ENCODE measurements around the gene ABHD17A. TPM values are rescaled to one million over a fixed set of nuclear protein-coding genes. Genes with fewer than 3 reads are reported as not detected.

Gene ABHD17A
- total RNA-seq, 1 experiment from 2014 or later: 47.5 TPM

DNA sequence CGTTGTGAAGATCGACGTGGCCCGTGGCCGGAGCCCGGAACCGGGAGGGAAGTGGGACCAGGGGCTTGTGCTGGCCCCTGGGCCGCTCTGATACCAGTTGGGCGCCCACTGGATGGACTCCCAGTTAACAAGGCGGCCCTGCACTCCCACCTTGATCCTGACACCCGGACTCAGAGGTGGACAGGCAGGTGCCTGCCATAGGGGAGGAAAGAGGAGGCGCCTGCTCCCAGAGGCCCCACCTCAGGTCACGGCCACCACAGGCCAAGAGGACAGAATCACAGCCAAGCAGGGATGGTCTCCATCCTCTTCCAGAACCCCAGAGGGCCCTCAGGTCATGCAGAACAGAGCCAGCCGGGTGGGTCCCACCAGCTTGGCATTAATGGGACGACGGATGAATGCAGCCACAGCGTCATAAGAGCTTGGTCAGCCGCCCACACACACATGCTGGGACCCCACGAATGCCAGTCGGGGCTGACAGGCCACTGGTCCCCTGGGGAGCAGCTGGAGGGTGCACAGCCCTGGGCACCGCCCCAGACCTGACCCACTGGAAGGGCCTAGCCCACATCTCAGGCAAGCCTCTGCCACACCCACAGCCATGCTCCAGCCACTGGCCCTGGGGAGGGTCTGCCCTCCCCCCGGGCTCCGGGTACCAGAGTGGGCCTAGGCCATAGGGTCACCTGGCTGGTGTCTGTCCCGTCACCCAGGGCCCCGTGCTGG lies 12.3 kb downstream of the ABHD17A start:
- H2BK5ac ChIP-seq (ENCODE audit: insufficient read length, low read length): no peak overlapping the region
- no peak overlapping the region for H3K27ac ChIP-seq (ENCODE audit: insufficient read length, low read depth, low read length)
- no peaks in the 10 kb centered on the region for H3K27me3 Mint-ChIP-seq (ENCODE audit: low read depth)
- peaks cover 0 to 12% (median 2%) of the 10 kb centered on the region in 3 experiments; a peak in 3 of 7 replicates for H3K36me3 Mint-ChIP-seq (ENCODE audit: insufficient read depth in 1 of 3, low read depth in 3 of 3)
- H2AFZ ChIP-seq (ENCODE audit: low read length): no peak overlapping the region
- peaks cover 10% of the 10 kb centered on the region for H3K79me1 ChIP-seq (ENCODE audit: insufficient read depth, low read depth, low read length, poor library complexity, severe bottlenecking)
- no peak overlapping the region for H3K14ac ChIP-seq (ENCODE audit: insufficient read depth, low read length)
- no peak overlapping the region for H2BK15ac ChIP-seq (ENCODE audit: low read depth, low read length)
- no peaks in the 10 kb centered on the region for H3K27me3 ChIP-seq (ENCODE audit: insufficient read depth, low read length)
- H3K79me2 ChIP-seq (ENCODE audit: insufficient read depth, low read length): peaks cover 9% of the 10 kb centered on the region; the same call in 1 of the 2 replicates
- no peak overlapping the region for H2BK20ac ChIP-seq (ENCODE audit: low read depth, low read length, poor library complexity, severe bottlenecking)
- H3K4me2 ChIP-seq (ENCODE audit: insufficient read depth, insufficient read length, low read length): no peak overlapping the region
- H3K4ac ChIP-seq (ENCODE audit: low read depth, low read length): no peak overlapping the region
- no peak for DNase-seq
- no peaks in the 10 kb centered on the region for H4K20me1 ChIP-seq (ENCODE audit: control insufficient read depth, insufficient read depth, insufficient read length)
- H2AK5ac ChIP-seq (ENCODE audit: insufficient read length, low read length): no peak overlapping the region
- H3K4me1 Mint-ChIP-seq: peaks cover 14 to 15% of the 10 kb centered on the region in 2 experiments
- no peak overlapping the region for H3K18ac ChIP-seq (ENCODE audit: insufficient read length, low read depth, low read length)
- H4K5ac ChIP-seq (ENCODE audit: insufficient read length, low read depth, low read length): no peak overlapping the region
- H2BK120ac ChIP-seq (ENCODE audit: low read depth, low read length, poor library complexity, severe bottlenecking): no peak overlapping the region
- no peak overlapping the region for H4K91ac ChIP-seq (ENCODE audit: insufficient read length, low read depth, low read length)
- H3K4me3 Mint-ChIP-seq: no peak overlapping the region
- no peaks in the 10 kb centered on the region; the same call in 1 of the 2 replicates for H3K4me1 ChIP-seq (ENCODE audit: insufficient read depth, low read length)
- TF ChIP-seq CTCF (conservative IDR thresholded peaks at IDR 0.05): no peak
- H3K23ac ChIP-seq (ENCODE audit: insufficient read length, low read depth, low read length): no peak overlapping the region
- no peak overlapping the region for H4K8ac ChIP-seq (replicated peaks; ENCODE audit: insufficient read length, low read depth, low read length)
- peak overlapping the region in 1 of 3 experiments; percentile 44; a peak in 1 of 7 replicates for H3K27ac Mint-ChIP-seq
- no peaks in the 10 kb centered on the region for H3K9me3 ChIP-seq (ENCODE audit: control insufficient read depth, low read depth, low read length)
- H3K9ac ChIP-seq (ENCODE audit: extremely low read depth, insufficient read length, low read length): no peak overlapping the region
- no peak overlapping the region for H3T11ph ChIP-seq (ENCODE audit: low read length)
- no CpG with 5 or more reads among the region's 25 CpGs for WGBS (ENCODE audit: extremely low coverage, insufficient read length, low lambda C conversion rate)
- H3K56ac ChIP-seq (ENCODE audit: insufficient read length, low read depth, low read length): no peak overlapping the region
- H2BK12ac ChIP-seq (ENCODE audit: insufficient read length, low read depth, low read length): no peak overlapping the region
- no peaks in the 10 kb centered on the region for H3K9me3 Mint-ChIP-seq
- peaks cover 21% of the 10 kb centered on the region for H3K23me2 ChIP-seq (ENCODE audit: insufficient read length, low read depth, low read length, poor library complexity, severe bottlenecking)
